Measurements from ENCODE around the gene SEC23IP.
"Not testable (repeated sequence)": the region's sequence is repeated elsewhere in the genome, so short reads cannot be mapped to it uniquely, and the experiment has no call there.

Gene SEC23IP

DNA sequence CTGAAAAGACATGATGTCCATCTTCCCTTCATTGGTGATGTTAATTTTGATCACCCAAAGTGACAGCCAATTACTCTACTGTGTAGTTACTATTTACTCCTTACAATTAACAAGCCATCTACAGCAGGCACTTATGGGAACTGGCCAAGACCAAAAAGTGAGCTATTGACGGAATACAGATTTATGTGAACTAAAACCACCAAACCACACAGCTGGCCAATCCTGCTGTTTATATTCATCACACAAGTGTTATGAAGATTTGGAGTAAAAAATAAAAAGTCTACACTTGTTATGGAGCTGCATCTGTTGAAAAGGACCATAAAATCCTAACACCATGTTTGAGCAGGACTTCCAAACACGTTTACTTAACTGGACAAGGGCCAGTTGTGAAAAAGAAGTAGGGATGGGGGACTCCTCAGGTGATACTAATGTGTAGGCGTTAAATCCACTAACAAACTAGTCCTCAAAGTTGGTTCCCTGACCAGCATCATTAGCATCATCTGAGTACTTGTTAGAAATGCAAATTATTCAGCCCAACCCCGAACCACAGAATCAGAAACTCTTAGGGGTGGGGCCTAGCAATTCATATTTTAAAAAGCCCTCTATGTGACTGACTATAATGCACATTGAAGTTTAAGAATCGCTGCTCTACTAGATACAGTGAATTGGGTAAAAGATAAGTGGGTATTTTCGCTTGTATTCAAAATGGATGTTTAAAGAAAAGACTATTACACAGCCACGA is 31.5 kb upstream of the SEC23IP start:
- no peak overlapping the region for H3K27ac ChIP-seq (ENCODE audit: low read depth, low read length)
- peaks cover 0 to 9% (median 0%) of the 10 kb centered on the region in 5 donors for H3K4me1 ChIP-seq (ENCODE audit: control insufficient read depth in 5 of 5, insufficient read depth in 5 of 5, low read length in 5 of 5)
- peaks cover 8 to 11% (median 10%) of the 10 kb centered on the region in 5 donors for H3K36me3 ChIP-seq (ENCODE audit: control insufficient read depth in 5 of 5, insufficient read depth in 5 of 5, low read length in 5 of 5)
- no peaks in the 10 kb centered on the region for H3K27me3 ChIP-seq (ENCODE audit: control insufficient read depth in 5 of 5, insufficient read depth in 4 of 5, low read length in 5 of 5)
- peaks cover 0 to 3% (median 0%) of the 10 kb centered on the region in 5 donors for H3K9me3 ChIP-seq (ENCODE audit: control insufficient read depth in 5 of 5, low read length in 5 of 5)
- no peak overlapping the region for H3K4me3 ChIP-seq (ENCODE audit: low read depth in 1 of 5, low read length in 5 of 5)
- no peak overlapping the region for H3K9ac ChIP-seq (ENCODE audit: low read length in 5 of 5)

DNA sequence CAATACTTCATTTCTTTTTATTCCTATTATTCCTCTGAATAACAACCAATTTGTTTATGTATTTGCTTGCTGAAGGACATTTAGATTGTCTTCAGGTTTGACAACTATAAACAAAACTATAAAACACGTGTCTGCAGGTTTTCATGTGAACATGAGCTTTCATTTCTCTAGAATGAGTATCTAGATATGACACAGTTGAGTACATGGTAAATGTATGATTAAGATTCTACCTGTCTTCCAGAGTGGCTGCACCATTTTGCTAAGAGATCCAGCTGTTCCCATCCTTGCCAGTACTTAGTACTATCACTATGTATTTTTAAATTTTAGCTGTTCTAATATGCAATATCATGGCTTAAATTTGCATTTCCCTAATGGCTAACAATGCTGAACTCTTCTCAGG is 30.0 kb upstream of the SEC23IP start:
- Histone ChIP-seq H3K9ac (ENCODE audit: low read length in 5 of 5) (no peak overlapping the region), H3K9me3 (ENCODE audit: control insufficient read depth in 5 of 5, low read length in 5 of 5) (peaks cover 0 to 3% (median 0%) of the 10 kb centered on the region in 5 donors), H3K4me1 (ENCODE audit: control insufficient read depth in 5 of 5, insufficient read depth in 5 of 5, low read length in 5 of 5) (peaks cover 0 to 14% (median 4%) of the 10 kb centered on the region in 5 donors), H3K4me3 (ENCODE audit: low read depth in 1 of 5, low read length in 5 of 5) (no peak overlapping the region), H3K36me3 (ENCODE audit: control insufficient read depth in 5 of 5, insufficient read depth in 5 of 5, low read length in 5 of 5) (peaks cover 0 to 6% (median 4%) of the 10 kb centered on the region in 5 donors), H3K27me3 (ENCODE audit: control insufficient read depth in 5 of 5, insufficient read depth in 4 of 5, low read length in 5 of 5) (no peaks in the 10 kb centered on the region), H3K27ac (ENCODE audit: low read depth, low read length) (no peak overlapping the region)

DNA sequence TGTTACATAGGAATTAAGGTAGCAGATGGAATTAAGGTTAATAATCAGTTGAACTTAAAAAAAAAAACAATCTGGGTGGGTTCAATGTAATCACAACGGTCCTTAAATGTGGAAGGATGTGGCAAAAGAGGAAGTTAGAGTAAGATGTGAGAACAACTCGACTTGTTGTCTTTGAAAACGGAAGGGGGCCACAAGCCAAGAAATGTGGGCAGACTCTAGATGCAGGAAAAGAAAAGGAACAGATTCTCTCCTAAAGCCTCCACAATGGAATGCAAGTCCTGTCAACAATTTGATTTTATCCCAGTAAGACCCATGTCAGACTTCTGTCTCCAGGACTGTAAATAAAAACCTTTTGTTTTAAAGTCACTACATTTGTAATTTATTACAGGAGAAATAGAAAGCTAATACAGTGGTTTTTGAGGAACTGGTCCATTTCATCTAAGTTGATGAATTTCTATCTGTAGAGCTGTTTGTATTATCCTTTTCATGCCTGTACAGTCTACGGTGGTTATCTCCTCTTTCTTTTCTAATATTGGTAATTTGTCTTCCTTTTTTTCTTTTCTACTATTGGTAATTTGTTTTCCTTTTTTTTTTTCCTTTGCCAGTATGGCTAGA is 28.5 kb upstream of the SEC23IP start:
- Histone ChIP-seq H3K9me3 (ENCODE audit: control insufficient read depth in 5 of 5, low read length in 5 of 5) (peaks cover 0 to 3% (median 0%) of the 10 kb centered on the region in 5 donors), H3K4me1 (ENCODE audit: control insufficient read depth in 5 of 5, insufficient read depth in 5 of 5, low read length in 5 of 5) (peaks cover 0 to 10% (median 9%) of the 10 kb centered on the region in 5 donors), H3K4me3 (ENCODE audit: low read depth in 1 of 5, low read length in 5 of 5) (no peak overlapping the region), H3K27ac (ENCODE audit: low read depth, low read length) (no peak overlapping the region), H3K36me3 (ENCODE audit: control insufficient read depth in 5 of 5, insufficient read depth in 5 of 5, low read length in 5 of 5) (no peaks in the 10 kb centered on the region), H3K9ac (ENCODE audit: low read length in 5 of 5) (no peak overlapping the region), H3K27me3 (ENCODE audit: control insufficient read depth in 5 of 5, insufficient read depth in 4 of 5, low read length in 5 of 5) (no peaks in the 10 kb centered on the region)

DNA sequence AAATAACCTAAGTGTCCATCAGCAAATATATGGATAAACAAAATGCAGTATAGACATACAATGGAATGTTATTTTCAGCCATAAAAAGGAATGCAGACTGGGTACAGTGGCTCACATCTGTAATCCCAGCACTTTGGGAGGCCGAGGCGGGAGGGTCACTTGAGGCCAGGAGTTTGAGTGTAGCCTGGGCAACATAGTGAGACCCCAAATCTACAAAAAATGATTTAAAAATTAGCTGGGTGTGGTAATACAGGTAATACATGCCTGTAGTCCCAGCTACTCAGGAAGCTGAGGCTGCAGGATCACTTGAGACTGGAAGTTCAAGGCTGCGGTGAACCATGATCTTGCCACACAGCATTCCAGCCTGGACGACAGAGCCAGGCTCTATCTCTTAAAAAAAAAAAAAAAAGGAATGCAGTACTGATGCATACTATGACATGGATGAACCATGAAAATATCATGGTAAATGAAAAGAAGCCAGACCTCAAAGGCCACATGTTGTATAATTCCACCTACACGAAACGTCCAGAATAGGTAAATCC is 26.8 kb upstream of the SEC23IP start:
- H3K4me1 ChIP-seq (ENCODE audit: control insufficient read depth in 5 of 5, insufficient read depth in 5 of 5, low read length in 5 of 5) = peaks cover 0 to 16% (median 12%) of the 10 kb centered on the region in 5 donors
- no peak overlapping the region for H3K27ac ChIP-seq (ENCODE audit: low read depth, low read length)
- H3K9me3 ChIP-seq (ENCODE audit: control insufficient read depth in 5 of 5, low read length in 5 of 5) = peaks cover 0 to 3% (median 0%) of the 10 kb centered on the region in 5 donors
- no peak overlapping the region for H3K4me3 ChIP-seq (ENCODE audit: low read depth in 1 of 5, low read length in 5 of 5)
- no peak overlapping the region for H3K9ac ChIP-seq (ENCODE audit: low read length in 5 of 5)
- H3K27me3 ChIP-seq (ENCODE audit: control insufficient read depth in 5 of 5, insufficient read depth in 4 of 5, low read length in 5 of 5) = no peaks in the 10 kb centered on the region
- H3K36me3 ChIP-seq (ENCODE audit: control insufficient read depth in 5 of 5, insufficient read depth in 5 of 5, low read length in 5 of 5) = no peaks in the 10 kb centered on the region

DNA sequence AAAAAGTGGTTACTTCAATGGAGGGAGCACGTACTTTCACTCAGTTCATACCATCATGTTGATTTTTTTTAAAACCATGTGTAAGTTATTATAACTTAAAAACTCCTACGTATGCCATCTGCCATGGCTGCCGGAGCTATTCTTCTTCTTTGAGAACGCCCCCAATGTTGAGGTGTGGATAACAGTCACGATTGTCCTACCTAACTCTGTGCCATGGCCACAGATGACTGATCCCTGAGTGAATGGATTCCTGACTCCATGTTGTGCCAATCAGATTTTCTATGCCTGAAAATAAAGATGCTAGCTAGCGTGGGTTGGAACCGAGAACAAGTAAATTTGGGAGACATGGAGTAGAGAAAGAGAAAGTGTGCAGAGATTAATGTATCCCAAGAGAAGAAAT is 25.2 kb upstream of the SEC23IP start:
- H3K27ac ChIP-seq (ENCODE audit: low read depth, low read length) = no peak overlapping the region
- H3K9me3 ChIP-seq (ENCODE audit: control insufficient read depth in 5 of 5, low read length in 5 of 5) = peaks cover 0 to 3% (median 0%) of the 10 kb centered on the region in 5 donors
- no peak overlapping the region for H3K9ac ChIP-seq (ENCODE audit: low read length in 5 of 5)
- no peaks in the 10 kb centered on the region for H3K36me3 ChIP-seq (ENCODE audit: control insufficient read depth in 5 of 5, insufficient read depth in 5 of 5, low read length in 5 of 5)
- H3K27me3 ChIP-seq (ENCODE audit: control insufficient read depth in 5 of 5, insufficient read depth in 4 of 5, low read length in 5 of 5) = no peaks in the 10 kb centered on the region
- peaks cover 0 to 30% (median 26%) of the 10 kb centered on the region in 5 donors for H3K4me1 ChIP-seq (ENCODE audit: control insufficient read depth in 5 of 5, insufficient read depth in 5 of 5, low read length in 5 of 5)
- H3K4me3 ChIP-seq (ENCODE audit: low read depth in 1 of 5, low read length in 5 of 5) = peak overlapping the region in 4 of 5 donors; percentile 9 to 43 (median 14)

DNA sequence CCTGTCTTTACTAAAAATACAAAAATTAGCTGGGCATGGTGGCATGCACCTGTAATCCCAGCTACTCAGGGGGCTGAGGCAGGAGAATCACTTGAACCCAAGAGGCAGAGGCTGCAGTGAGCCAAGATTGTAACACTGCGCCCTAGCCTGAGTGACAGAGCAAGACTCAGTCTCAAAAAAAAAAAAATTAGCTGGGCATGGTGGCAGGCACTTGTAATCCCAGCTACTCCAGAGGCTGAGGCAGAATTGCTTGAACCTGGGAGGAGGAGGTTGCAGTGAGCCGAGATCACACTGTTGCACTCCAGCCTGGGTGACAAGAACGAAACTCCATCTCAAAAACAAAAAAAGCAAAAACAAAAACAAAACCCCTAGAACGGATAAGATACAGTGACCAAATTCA is 23.1 kb upstream of the SEC23IP start:
- H3K4me3 ChIP-seq (ENCODE audit: low read depth in 1 of 5, low read length in 5 of 5) = not testable (repeated sequence)
- peaks cover 0 to 43% (median 37%) of the 10 kb centered on the region in 5 donors for H3K4me1 ChIP-seq (ENCODE audit: control insufficient read depth in 5 of 5, insufficient read depth in 5 of 5, low read length in 5 of 5)

DNA sequence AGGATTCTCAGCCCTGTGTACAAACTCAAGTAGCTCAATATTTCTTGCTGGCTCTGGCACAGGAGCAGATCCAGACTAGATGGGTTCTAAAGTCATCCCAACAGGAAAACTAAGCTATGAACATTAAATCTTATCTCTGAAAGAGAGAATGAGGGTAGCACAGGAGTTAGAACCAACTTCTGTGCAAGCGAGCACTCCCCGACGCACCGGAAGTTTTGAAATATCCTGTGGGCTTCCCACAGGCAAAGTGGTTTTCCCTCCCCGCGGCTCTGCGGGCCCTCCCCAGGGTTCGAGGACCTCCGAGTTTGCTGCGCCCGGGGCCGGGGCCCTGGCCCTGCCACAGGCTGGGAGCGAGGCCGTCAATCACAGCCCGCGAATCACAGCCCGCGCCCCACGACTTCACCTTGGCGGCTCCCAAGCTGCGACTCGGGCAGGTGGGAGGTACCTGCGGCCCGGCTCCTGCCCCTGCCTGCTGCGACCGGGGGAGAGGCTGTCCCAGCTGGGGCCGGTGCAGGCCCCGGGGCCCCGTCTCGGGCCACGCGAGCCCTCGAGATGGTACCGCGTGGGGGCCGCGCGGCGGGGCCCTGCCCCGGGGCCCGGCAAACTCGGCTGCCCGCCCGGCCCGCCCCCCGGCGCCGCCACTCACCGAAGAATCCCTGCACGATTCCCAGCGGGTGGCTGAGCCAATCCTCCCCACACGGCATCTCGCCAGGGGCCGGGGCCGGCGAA is 20.5 kb upstream of the SEC23IP start:
- peak overlapping the region; percentile 80 for H3K27ac ChIP-seq (ENCODE audit: low read depth, low read length)
- H3K9ac ChIP-seq (ENCODE audit: low read length in 5 of 5) = peak overlapping the region in 4 of 5 donors; percentile 76 to 85 (median 80)
- no peaks in the 10 kb centered on the region for H3K27me3 ChIP-seq (ENCODE audit: control insufficient read depth in 5 of 5, insufficient read depth in 4 of 5, low read length in 5 of 5)
- peak overlapping the region; percentile 78 to 95 (median 85) for H3K4me3 ChIP-seq (ENCODE audit: low read depth in 1 of 5, low read length in 5 of 5)
- peaks cover 0 to 43% (median 37%) of the 10 kb centered on the region in 5 donors for H3K4me1 ChIP-seq (ENCODE audit: control insufficient read depth in 5 of 5, insufficient read depth in 5 of 5, low read length in 5 of 5)
- H3K36me3 ChIP-seq (ENCODE audit: control insufficient read depth in 5 of 5, insufficient read depth in 5 of 5, low read length in 5 of 5) = no peaks in the 10 kb centered on the region
- no peaks in the 10 kb centered on the region for H3K9me3 ChIP-seq (ENCODE audit: control insufficient read depth in 5 of 5, low read length in 5 of 5)

More for the DNA sequence above, 23.1 kb upstream of the SEC23IP start:
- H3K9ac ChIP-seq (ENCODE audit: low read length in 5 of 5); H3K36me3 ChIP-seq (ENCODE audit: control insufficient read depth in 5 of 5, insufficient read depth in 5 of 5, low read length in 5 of 5); H3K9me3 ChIP-seq (ENCODE audit: control insufficient read depth in 5 of 5, low read length in 5 of 5); H3K27ac ChIP-seq (ENCODE audit: low read depth, low read length); H3K27me3 ChIP-seq (ENCODE audit: control insufficient read depth in 5 of 5, insufficient read depth in 4 of 5, low read length in 5 of 5): not testable (repeated sequence)

DNA sequence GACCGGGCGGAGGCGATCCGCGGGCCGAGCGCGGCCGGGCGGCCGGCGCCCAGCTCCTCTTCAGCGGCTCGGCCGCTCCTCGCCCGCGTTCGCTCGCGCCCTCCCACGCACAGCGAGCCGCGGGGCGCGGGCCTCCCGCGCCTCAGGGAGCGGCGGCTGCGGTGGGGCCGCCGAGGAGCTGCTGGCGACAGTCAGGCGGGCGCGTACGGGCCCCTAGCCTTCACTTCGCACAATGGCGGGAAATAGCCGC is 20.0 kb upstream of the SEC23IP start, which contains the start of gene MCMBP:
MCMBP (minus strand) TSS at position 234 of the 250 bp plus-strand sequence. CDS start 259 bp downstream, outside the sequence.
- Histone ChIP-seq H3K27ac (ENCODE audit: low read depth, low read length) (peak within 1 kb of the TSS; percentile 91), H3K9ac (ENCODE audit: low read length in 5 of 5) (peak within 1 kb of the TSS; percentile 77 to 85 (median 81)), H3K4me1 (ENCODE audit: control insufficient read depth in 5 of 5, insufficient read depth in 5 of 5, low read length in 5 of 5) (peaks cover 0 to 41% (median 33%) of the 10 kb centered on the region in 5 donors)

DNA sequence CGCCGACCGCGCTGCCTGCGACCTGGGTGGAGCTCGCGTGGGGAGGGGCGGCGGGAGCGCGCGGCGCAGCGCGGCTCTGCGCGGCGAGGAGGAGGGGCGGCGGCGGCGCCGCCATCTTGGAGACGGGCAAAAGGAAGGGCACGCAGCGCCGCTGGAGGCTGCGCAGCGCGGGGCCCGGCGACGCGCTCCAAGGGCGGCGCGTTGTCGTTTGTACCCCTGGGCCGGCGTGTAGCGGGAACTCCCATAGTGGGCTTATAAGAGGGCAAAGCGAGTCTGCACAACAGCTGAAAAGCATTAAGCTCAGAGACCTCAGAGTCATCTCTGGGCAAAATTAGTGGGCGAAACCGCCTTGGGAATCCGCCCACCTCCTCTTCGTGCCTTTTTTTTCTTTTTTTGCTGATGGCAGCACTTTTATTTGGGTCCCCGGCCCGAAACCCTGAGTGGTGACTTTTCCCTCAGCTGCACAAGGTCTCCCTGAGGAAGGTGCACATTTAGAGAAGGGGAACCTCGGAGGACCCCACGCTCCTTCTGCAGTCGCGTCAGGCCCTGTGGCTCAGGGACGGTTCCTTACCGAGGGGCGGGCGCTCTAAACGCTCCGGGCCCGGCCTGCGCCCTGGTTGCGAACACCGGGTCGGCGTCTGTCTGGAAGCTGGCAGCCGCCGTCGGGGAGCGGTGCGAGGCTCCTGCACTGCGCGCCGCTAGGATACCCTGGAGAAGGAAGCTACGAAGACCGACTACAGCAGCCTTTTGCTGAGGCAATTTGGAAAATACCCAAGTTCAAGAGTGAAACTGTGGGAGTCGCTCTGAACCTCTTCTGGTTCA is 19.5 kb upstream of the SEC23IP start:
- H3K27me3 ChIP-seq (ENCODE audit: control insufficient read depth in 5 of 5, insufficient read depth in 4 of 5, low read length in 5 of 5) = no peaks in the 10 kb centered on the region
- no peaks in the 10 kb centered on the region for H3K9me3 ChIP-seq (ENCODE audit: control insufficient read depth in 5 of 5, low read length in 5 of 5)
- peaks cover 0 to 35% (median 28%) of the 10 kb centered on the region in 5 donors for H3K4me1 ChIP-seq (ENCODE audit: control insufficient read depth in 5 of 5, insufficient read depth in 5 of 5, low read length in 5 of 5)
- peak overlapping the region; percentile 78 to 95 (median 93) for H3K4me3 ChIP-seq (ENCODE audit: low read depth in 1 of 5, low read length in 5 of 5)
- no peaks in the 10 kb centered on the region for H3K36me3 ChIP-seq (ENCODE audit: control insufficient read depth in 5 of 5, insufficient read depth in 5 of 5, low read length in 5 of 5)
- H3K27ac ChIP-seq (ENCODE audit: low read depth, low read length) = peak overlapping the region; percentile 91
- H3K9ac ChIP-seq (ENCODE audit: low read length in 5 of 5) = peak overlapping the region; percentile 77 to 85 (median 81)

More for the DNA sequence above, 20.0 kb upstream of the SEC23IP start, which contains the start of gene MCMBP:
- H3K9me3 ChIP-seq (ENCODE audit: control insufficient read depth in 5 of 5, low read length in 5 of 5) = no peaks in the 10 kb centered on the region
- H3K27me3 ChIP-seq (ENCODE audit: control insufficient read depth in 5 of 5, insufficient read depth in 4 of 5, low read length in 5 of 5) = no peaks in the 10 kb centered on the region
- peak within 1 kb of the TSS; percentile 78 to 95 (median 93) for H3K4me3 ChIP-seq (ENCODE audit: low read depth in 1 of 5, low read length in 5 of 5)
- H3K36me3 ChIP-seq (ENCODE audit: control insufficient read depth in 5 of 5, insufficient read depth in 5 of 5, low read length in 5 of 5) = no peaks in the 10 kb centered on the region
